BJ (cell line): Measurements from ENCODE around the gene NLRP1. TPM values are rescaled to one million over a fixed set of nuclear protein-coding genes. Genes with fewer than 3 reads are reported as not detected.

Source experiments
- CTCF ChIA-PET: fragments of 350-600 bp; formaldehyde crosslinking; extraction: SDS; loops from one replicate; lab custom pipeline; 2021; ENCODE audit warnings: antibody characterized with exemption, inconsistent platforms; lab: Yijun Ruan, JAX
- POLR2A ChIA-PET: fragments of 300-600 bp; sonication (Branson Sonifier 250); formaldehyde crosslinking; extraction: SDS; loops from one replicate; lab custom pipeline; 2021; ENCODE audit warnings: antibody characterized with exemption; lab: Charles Lee
- DNase-seq: peaks from one replicate; pipeline ENCODE4 v3.0.0-alpha.2; 2011; ENCODE audit warnings: low read depth
- H3K27me3 ChIP-seq: 2 replicates; pipeline ENCODE4 v1.6.0; 2011; ENCODE audit warnings: low read length; ENCODE audit not compliant: control insufficient read depth, insufficient read depth
- H3K36me3 ChIP-seq: 2 replicates; pipeline ENCODE4 v1.5.1; 2011; ENCODE audit warnings: low read length; ENCODE audit not compliant: control insufficient read depth, insufficient read depth
- H3K4me3 ChIP-seq: 2 replicates; pipeline ENCODE4 v1.5.1; 2011; ENCODE audit warnings: low read depth, mild to moderate bottlenecking, control low read depth, low read length
- polyA plus RNA-seq: library from polyadenylated mRNA; depleted of rRNA; stranded (reverse); fragments of >200 nt; gene quantifications from 2 replicates; pipeline ENCODE4 v1.2.3, GENCODE V29; 2011
- TF ChIP-seq, protein P1 (sequence below): IDR thresholded peaks from 2 replicates; pipeline ENCODE4 v1.5.1; 2011; ENCODE audit warnings: low read depth, mild to moderate bottlenecking, control low read depth, inconsistent platforms, low read length, moderate library complexity; ENCODE audit not compliant: insufficient read depth

The NLRP1 gene
- polyA plus RNA-seq, 1 experiment: 29.3 TPM

DNA sequence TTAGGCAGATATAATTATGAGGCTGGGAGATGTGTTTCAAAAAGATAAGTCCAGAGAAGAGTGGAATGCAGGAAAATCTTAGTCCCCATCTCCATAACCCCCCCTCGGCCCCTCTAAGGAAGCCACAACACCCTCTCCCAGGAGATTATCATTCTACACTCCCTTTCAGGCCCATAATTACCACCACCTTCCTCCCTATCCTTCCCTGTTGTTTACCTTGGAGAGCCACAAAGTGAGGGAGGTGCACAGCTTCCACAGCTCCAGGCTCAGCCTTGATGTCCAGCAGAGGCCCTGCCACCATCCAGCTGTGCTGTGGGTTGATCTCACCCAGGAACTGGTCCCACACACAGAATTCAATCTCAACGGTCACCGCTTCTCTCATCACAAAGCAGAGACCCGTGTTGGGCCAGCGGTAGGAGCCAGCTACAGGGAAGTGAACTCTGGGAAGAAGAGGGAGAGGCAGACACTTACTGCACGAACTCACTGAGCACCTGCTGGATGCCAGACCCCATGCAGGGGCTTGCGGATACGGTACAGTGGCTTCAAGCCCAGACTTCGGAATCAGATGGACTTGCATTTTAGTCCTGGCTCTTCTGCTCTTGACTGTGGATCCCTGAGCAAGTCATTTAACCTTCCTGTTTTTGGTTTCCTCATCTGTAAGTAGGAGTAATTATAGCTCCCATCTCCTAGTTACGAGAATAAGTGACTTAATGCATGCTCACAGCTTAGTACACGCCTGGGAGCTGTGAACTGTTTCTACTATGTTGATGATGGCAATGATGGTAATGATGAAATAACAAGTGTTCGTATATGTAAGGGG, 53.8 kb downstream of the NLRP1 start:
- TF ChIP-seq, protein P1, sequence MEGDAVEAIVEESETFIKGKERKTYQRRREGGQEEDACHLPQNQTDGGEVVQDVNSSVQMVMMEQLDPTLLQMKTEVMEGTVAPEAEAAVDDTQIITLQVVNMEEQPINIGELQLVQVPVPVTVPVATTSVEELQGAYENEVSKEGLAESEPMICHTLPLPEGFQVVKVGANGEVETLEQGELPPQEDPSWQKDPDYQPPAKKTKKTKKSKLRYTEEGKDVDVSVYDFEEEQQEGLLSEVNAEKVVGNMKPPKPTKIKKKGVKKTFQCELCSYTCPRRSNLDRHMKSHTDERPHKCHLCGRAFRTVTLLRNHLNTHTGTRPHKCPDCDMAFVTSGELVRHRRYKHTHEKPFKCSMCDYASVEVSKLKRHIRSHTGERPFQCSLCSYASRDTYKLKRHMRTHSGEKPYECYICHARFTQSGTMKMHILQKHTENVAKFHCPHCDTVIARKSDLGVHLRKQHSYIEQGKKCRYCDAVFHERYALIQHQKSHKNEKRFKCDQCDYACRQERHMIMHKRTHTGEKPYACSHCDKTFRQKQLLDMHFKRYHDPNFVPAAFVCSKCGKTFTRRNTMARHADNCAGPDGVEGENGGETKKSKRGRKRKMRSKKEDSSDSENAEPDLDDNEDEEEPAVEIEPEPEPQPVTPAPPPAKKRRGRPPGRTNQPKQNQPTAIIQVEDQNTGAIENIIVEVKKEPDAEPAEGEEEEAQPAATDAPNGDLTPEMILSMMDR: no peak
- ChIA-PET CTCF (interaction anchor here (0.7 kb wide), 1 partner anchor 16 kb away, joined by 3 read pairs; no protein-coding TSS in a partner anchor), POLR2A (no interaction called here)
- no peak for DNase-seq
- Histone ChIP-seq H3K4me3 (no peak overlapping the region), H3K36me3 (peaks cover 19% of the 10 kb centered on the region), H3K27me3 (no peaks in the 10 kb centered on the region)

DNA sequence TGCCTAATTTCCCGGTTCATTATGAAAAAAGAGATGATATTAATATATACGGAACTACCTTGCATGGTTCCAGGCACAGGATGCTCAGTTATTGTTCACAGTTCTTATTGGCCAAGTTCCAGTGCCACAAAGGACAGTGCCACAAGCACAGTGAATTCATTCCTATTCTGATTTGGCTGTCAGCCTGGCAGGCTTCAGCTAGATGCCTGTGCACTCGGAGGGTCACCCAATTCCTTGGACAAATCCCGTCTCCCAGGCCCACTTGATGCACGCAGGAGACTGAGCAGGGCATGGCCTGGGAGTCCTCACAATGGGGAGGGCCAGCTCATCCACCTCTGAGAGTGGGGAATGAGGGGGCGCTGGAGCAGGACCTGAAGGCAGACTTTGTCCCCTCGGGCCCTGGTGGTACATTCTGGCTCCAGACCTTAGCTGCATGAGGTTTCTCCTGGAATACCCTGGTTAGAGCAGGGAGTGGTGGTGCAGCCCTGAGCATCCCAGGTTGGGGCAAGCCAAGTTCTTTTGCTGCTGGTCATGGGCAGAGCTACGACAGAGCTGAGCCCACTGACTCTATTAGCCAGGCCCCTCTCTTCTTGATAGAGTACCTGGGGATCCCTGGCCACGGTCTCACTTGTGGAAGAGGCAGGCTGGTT, 56.6 kb downstream of the NLRP1 start:
- H3K4me3 ChIP-seq: no peak overlapping the region
- DNase-seq: no peak
- peaks cover 19% of the 10 kb centered on the region for H3K36me3 ChIP-seq
- H3K27me3 ChIP-seq: no peaks in the 10 kb centered on the region
- POLR2A ChIA-PET: interaction anchor here (0.6 kb wide), 1 partner anchor 108 kb away, joined by 3 read pairs; the partner anchor contains the start of gene NUP88
- CTCF ChIA-PET: interaction anchor here (0.8 to 1.3 kb wide), 2 partner anchors 10 to 13 kb away, joined by 3 read pairs; no protein-coding TSS in a partner anchor
- TF ChIP-seq, protein P1: no peak

DNA sequence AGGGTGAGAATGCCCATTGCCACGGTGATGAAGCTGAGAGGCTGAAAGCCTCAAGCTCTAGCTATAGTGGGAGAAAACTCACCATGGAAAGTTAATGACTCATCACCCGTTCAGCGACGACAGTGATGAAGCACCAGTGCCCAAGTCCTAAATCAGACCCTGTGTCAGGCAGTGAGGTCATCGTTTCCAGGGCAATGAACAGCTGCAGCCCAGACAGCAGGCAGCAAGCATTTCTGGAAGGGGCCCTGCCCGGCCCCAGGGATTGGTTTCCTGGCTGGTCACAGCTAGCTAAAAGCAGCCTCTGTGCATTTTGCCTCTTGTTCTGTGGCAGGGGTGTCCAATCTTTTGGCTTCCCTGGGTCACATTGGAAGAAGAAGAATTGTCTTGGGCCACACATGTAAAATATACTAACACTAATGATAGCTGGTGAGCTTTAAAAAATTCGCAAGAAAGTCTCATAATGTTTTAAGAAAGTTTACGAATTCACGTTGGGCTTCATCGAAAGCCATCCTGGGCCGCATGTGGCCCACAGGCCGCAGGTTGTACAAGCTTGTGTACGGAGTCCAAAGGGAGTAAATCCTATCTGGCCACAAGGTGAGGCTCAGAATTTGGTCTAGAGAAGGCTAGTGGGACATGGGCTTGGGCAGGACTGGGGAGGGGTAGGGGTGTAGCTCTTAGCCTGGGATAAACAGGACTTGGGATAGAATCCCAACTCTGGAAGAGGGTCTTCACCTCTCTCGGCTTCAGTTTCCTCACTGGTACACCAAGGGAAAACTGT, 57.3 kb downstream of the NLRP1 start:
- H3K4me3 ChIP-seq: no peak overlapping the region
- TF ChIP-seq, protein P1: no peak
- ChIA-PET CTCF (no interaction called here), POLR2A (interaction anchor here (0.6 kb wide), 1 partner anchor 108 kb away, joined by 3 read pairs; the partner anchor contains the start of gene NUP88)
- no peaks in the 10 kb centered on the region for H3K27me3 ChIP-seq
- peaks cover 17% of the 10 kb centered on the region for H3K36me3 ChIP-seq
- DNase-seq: peak; percentile 93

DNA sequence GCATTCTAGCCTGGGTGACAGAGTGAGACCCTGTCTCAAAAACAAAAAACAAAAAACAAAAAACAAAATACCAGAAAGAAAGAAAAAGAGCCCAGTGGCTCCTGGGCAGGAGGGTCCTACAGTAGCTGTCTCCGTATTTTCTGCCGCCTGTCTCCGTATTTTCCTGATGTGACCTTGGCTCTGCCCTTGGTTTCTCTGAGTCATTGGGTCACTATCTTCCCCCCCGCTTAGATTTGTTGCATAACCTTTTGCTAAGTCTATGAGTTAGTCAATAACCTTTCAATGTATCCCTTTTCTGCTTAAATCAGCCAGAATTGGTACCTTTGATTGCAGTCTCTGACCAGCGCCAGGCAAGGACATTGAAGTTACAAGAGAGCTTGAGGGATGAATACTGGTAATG, 61.1 kb downstream of the NLRP1 start:
- ChIA-PET POLR2A (no interaction called here), CTCF (no interaction called here)
- DNase-seq: no peak
- H3K27me3 ChIP-seq: no peaks in the 10 kb centered on the region
- H3K4me3 ChIP-seq: no peak overlapping the region
- H3K36me3 ChIP-seq: peaks cover 11% of the 10 kb centered on the region; the same call in 1 of the 2 replicates
- TF ChIP-seq, protein P1: no peak
